Nephron (organoid): ENCODE data around the gene THOC6.

Experiments used
- H3K27ac Mint-ChIP-seq, 3 experiments: 2 replicates each; pipeline ENCODE4 v1.8.0; 2020; ENCODE audit warnings: mixed read lengths in 3 of 3, mild to moderate bottlenecking in 2 of 3, moderate library complexity in 1 of 3
- H3K27me3 Mint-ChIP-seq: 2 replicates; pipeline ENCODE4 v1.8.0; 2021; ENCODE audit warnings: low read depth, mild to moderate bottlenecking, moderate library complexity, mixed read lengths
- H3K36me3 Mint-ChIP-seq: 2 replicates; pipeline ENCODE4 v1.8.0; 2020; ENCODE audit warnings: low read depth, mixed read lengths
- H3K4me1 Mint-ChIP-seq: 2 replicates; pipeline ENCODE4 v1.8.0; 2020; ENCODE audit warnings: mixed read lengths
- H3K4me3 Mint-ChIP-seq, 3 experiments: 2 replicates each; pipeline ENCODE4 v1.8.0; 2020; ENCODE audit warnings: mild to moderate bottlenecking in 3 of 3, mixed read lengths in 3 of 3, moderate library complexity in 2 of 3
- H3K9me3 Mint-ChIP-seq: 2 replicates; pipeline ENCODE4 v1.8.0; 2020; ENCODE audit warnings: mixed read lengths
- TF ChIP-seq, protein P1 (sequence below), 3 experiments: fragments of 200-600 bp; sonication (generic); IDR thresholded peaks; one replicate each; pipeline ENCODE4 v1.5.0; 2021; ENCODE audit warnings: antibody characterized with exemption in 3 of 3; ENCODE audit not compliant: unreplicated experiment in 3 of 3

THOC6 gene

DNA sequence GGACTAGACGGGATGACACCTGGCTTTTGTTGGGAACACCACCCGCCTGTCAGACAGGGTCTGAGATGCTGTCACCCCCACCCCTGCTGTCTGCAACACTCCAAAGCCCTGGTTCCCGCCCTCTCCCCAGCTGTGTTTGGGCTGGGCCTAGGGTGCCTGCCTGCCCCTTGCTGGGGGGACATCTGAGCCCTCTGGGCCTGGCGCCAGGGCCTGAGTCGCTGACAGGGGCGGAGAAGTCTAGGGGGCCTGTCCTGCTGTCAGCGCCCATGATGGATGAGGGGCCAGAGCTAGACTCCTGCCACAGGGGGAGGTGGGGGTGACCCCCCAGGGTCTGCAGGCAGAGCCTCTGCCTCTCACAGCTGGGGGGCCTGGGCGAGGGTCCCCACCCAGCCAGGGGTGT, 36.0 kb upstream of the THOC6 start:
- Mint-ChIP-seq H3K4me3 (peak overlapping the region in 2 of 3 experiments; percentile 55 to 63), H3K9me3 (no peaks in the 10 kb centered on the region), H3K27ac (no peak overlapping the region), H3K27me3 (peaks cover 3% of the 10 kb centered on the region), H3K4me1 (no peaks in the 10 kb centered on the region), H3K36me3 (no peaks in the 10 kb centered on the region)
- TF ChIP-seq, protein P1, sequence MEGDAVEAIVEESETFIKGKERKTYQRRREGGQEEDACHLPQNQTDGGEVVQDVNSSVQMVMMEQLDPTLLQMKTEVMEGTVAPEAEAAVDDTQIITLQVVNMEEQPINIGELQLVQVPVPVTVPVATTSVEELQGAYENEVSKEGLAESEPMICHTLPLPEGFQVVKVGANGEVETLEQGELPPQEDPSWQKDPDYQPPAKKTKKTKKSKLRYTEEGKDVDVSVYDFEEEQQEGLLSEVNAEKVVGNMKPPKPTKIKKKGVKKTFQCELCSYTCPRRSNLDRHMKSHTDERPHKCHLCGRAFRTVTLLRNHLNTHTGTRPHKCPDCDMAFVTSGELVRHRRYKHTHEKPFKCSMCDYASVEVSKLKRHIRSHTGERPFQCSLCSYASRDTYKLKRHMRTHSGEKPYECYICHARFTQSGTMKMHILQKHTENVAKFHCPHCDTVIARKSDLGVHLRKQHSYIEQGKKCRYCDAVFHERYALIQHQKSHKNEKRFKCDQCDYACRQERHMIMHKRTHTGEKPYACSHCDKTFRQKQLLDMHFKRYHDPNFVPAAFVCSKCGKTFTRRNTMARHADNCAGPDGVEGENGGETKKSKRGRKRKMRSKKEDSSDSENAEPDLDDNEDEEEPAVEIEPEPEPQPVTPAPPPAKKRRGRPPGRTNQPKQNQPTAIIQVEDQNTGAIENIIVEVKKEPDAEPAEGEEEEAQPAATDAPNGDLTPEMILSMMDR (IDR thresholded peaks at IDR 0.05; ENCODE audit: unreplicated experiment in 3 of 3) = no peak

DNA sequence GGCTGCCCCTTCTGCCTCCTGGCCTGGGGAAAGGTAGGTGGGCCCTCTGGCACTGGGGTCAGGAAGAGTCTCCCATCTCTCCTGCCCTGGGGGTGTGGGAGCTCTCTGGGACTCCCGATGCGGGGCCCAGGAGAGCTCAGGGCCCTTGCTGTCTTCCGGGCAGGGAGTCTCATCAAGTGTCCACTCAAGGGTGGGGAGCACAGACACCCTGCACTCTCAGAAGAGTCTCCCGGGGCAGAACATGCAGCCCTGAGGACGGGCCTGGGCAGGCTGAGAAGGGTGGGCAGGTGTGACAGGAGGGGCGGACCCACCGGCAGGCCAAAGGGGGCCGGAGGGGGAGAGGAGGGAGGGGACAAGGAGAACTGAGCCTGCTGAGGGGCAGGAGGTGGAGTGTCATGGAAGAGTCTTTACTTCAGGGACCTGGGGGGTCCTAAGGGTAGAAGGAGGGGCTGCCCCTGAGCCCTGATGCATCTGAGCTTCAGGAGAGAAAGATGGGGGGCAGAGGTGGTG, 35.2 kb upstream of the THOC6 start:
- Mint-ChIP-seq H3K27me3 (peaks cover 3% of the 10 kb centered on the region), H3K36me3 (no peaks in the 10 kb centered on the region), H3K9me3 (no peaks in the 10 kb centered on the region), H3K4me3 (peak overlapping the region; percentile 34 to 73 (median 52)), H3K27ac (no peak overlapping the region), H3K4me1 (no peaks in the 10 kb centered on the region)
- TF ChIP-seq, protein P1 (IDR thresholded peaks at IDR 0.05; ENCODE audit: unreplicated experiment in 3 of 3) = no peak

DNA sequence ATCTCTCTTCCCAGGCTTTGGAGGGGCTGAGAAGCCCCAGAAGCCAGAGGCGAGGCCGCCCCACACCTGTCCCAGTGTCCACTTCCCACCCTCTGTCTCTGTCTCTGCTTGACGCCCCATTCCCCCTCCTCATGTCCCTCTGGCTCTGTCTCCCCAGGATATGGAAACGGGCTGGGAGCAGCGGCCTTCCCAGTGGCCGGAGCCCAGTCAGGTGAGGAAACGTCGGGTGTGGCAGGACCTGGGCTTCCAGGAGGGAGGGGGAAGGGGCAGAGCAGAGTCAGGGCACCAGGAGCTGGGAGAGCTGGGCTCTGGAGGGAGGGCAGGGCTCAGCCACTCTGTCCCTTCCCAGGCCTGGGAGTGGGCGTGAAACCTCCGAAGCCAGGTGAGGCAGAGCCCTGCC, 32.9 kb upstream of the THOC6 start:
- TF ChIP-seq, protein P1 (IDR thresholded peaks at IDR 0.05; ENCODE audit: unreplicated experiment in 3 of 3) = no peak
- H3K4me3 Mint-ChIP-seq = no peak overlapping the region
- no peaks in the 10 kb centered on the region for H3K9me3 Mint-ChIP-seq
- no peaks in the 10 kb centered on the region for H3K4me1 Mint-ChIP-seq
- H3K27ac Mint-ChIP-seq = no peak overlapping the region
- H3K27me3 Mint-ChIP-seq = no peaks in the 10 kb centered on the region
- no peaks in the 10 kb centered on the region for H3K36me3 Mint-ChIP-seq

DNA sequence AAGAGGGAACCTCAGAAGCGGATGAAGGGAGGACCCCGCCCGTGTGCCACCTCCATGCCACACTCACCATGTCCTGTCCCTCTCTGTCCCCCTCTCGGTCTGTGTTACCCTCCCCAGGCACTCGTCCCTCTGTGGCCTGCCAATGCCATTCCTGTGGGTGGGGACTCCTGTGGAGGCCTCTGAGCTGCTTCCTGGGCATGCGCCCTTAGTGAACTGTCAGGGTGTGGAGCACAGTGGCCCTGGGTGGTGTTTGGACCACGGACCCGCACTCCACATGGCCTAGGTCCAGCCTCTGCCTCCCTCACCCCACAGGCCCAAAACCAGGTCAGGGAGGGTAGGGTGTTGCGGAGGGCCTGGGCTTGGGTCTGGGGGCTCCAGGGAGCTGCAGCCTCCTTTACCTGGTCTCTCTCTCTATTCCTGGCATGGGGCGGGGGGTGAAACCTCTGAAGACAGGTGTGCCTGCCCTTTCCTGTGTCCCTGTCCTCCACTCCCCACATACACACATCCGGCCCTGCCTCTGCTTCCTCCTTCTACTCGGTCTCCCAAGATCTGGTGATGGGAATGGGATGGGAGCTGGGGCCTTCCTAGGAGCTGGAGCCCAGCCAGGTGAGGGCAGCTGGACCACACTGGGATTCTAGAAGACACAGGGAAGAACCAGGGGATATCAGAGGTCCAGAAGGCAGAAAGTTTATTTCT, 32.1 kb upstream of the THOC6 start:
- H3K4me3 Mint-ChIP-seq = no peak overlapping the region

DNA sequence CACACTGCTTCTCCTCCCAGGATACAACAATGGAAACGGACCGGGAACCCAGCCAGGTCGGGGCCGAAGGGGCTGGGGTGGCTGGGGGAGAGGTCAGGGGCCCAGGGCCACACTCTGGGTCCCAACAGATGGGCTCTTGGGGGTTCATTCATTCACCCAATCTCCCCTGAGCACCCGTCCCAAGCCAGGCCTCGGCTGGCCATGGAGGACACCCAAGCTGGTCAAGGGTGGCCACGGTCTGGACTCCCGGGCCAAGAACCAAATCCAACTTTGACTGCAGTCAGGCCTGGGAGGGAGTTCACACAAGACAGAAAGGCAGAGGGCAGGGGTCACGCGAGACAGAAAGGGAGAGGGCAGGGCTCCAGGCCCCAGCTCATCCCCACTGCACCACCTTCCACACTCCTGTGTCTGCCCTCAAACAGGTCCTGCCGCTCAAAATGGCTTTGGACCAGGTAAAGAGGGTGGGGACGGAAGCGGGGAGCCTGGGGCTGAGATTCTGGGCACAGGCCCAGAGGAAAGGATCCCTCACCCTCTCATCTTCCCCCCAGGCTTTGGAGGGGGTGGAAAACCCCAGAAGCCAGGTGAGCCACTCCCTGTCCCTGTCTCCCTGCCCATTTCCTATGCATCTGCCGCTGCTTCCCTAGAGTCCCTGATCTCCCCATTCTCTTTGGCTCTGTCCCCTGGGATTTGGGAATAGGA, 31.3 kb upstream of the THOC6 start:
- H3K4me3 Mint-ChIP-seq = no peak overlapping the region
- H3K27me3 Mint-ChIP-seq = no peaks in the 10 kb centered on the region
- TF ChIP-seq, protein P1 (IDR thresholded peaks at IDR 0.05; ENCODE audit: unreplicated experiment in 3 of 3) = no peak
- no peaks in the 10 kb centered on the region for H3K4me1 Mint-ChIP-seq
- H3K9me3 Mint-ChIP-seq = no peaks in the 10 kb centered on the region
- no peak overlapping the region for H3K27ac Mint-ChIP-seq
- no peaks in the 10 kb centered on the region for H3K36me3 Mint-ChIP-seq

More for the DNA sequence above, 32.1 kb upstream of the THOC6 start:
- no peaks in the 10 kb centered on the region for H3K36me3 Mint-ChIP-seq
- H3K27ac Mint-ChIP-seq = no peak overlapping the region
- TF ChIP-seq, protein P1 (IDR thresholded peaks at IDR 0.05; ENCODE audit: unreplicated experiment in 3 of 3) = no peak
- H3K27me3 Mint-ChIP-seq = no peaks in the 10 kb centered on the region
- no peaks in the 10 kb centered on the region for H3K9me3 Mint-ChIP-seq
- no peaks in the 10 kb centered on the region for H3K4me1 Mint-ChIP-seq
